GM21367 (cell line): ENCODE results near the gene MYBPH.

Source experiments
- ATAC-seq: cut with Tn5 transposase; IDR thresholded peaks from one replicate; pipeline ENCODE4 v1.9.1; 2021; ENCODE audit not compliant: unreplicated experiment

The MYBPH gene

GRCh38 chr1:203150511-203151297 is 24.9 kb downstream of the MYBPH start:
- no peak for ATAC-seq

GRCh38 chr1:203149188-203149840 is 26.3 kb downstream of the MYBPH start:
- ATAC-seq, result no peak

GRCh38 chr1:203148579-203148978 is 27.0 kb downstream of the MYBPH start:
- ATAC-seq, result no peak

- ATAC-seq, result no peak
These were observed 27.5 kb downstream of the MYBPH start for GRCh38 chr1:203148127-203148526.

- no peak for ATAC-seq
These were observed 28.2 kb downstream of the MYBPH start for GRCh38 chr1:203147376-203147775.

GRCh38 chr1:203146537-203146936 is 29.1 kb downstream of the MYBPH start:
- ATAC-seq, result no peak

GRCh38 chr1:203146042-203146369 is 29.6 kb downstream of the MYBPH start:
- no peak for ATAC-seq

- ATAC-seq, result no peak
These were observed 30.1 kb downstream of the MYBPH start for GRCh38 chr1:203145321-203146041.

GRCh38 chr1:203144661-203145060 is 31.0 kb downstream of the MYBPH start:
- ATAC-seq, result no peak

GRCh38 chr1:203143641-203144040 is 32.0 kb downstream of the MYBPH start:
- ATAC-seq, result no peak

GRCh38 chr1:203142684-203143408 is 32.8 kb downstream of the MYBPH start:
- ATAC-seq, result no peak

GRCh38 chr1:203142124-203142523 is 33.5 kb downstream of the MYBPH start:
- no peak for ATAC-seq

GRCh38 chr1:203140743-203141520 is 34.7 kb downstream of the MYBPH start:
- no peak for ATAC-seq

GRCh38 chr1:203139976-203140475 is 35.6 kb downstream of the MYBPH start:
- no peak for ATAC-seq

GRCh38 chr1:203138066-203138465 is 37.6 kb downstream of the MYBPH start:
- ATAC-seq, result no peak

GRCh38 chr1:203137324-203137723 is 38.3 kb downstream of the MYBPH start:
- ATAC-seq, result no peak

GRCh38 chr1:203136409-203137042 is 39.1 kb downstream of the MYBPH start:
- ATAC-seq, result no peak

- no peak for ATAC-seq
These were observed 39.9 kb downstream of the MYBPH start for GRCh38 chr1:203135636-203136305.

- ATAC-seq, result no peak
These were observed 41.5 kb downstream of the MYBPH start for GRCh38 chr1:203133970-203134725.
